ENCODE data around the gene RNF103.
"Not testable (repeated sequence)": the region's sequence is repeated elsewhere in the genome, so short reads cannot be mapped to it uniquely, and the experiment has no call there.

The RNF103 gene

GRCh38 chr2:86623043-86623493 is 597 bp downstream of the RNF103 start:
- peak; percentile 69 for DNase-seq

GRCh38 chr2:86622519-86623042 is 1.1 kb downstream of the RNF103 start:
- peak; percentile 43 for DNase-seq

GRCh38 chr2:86621280-86621943 is 2.3 kb downstream of the RNF103 start:
- peak; percentile 51 for DNase-seq

GRCh38 chr2:86617738-86618137 is 5.9 kb downstream of the RNF103 start:
- DNase-seq, result no peak

- DNase-seq, result no peak
Observed at GRCh38 chr2:86617153-86617552, 6.5 kb downstream of the RNF103 start.

GRCh38 chr2:86616502-86616901 is 7.2 kb downstream of the RNF103 start:
- no peak for DNase-seq

- no peak for DNase-seq
Observed at GRCh38 chr2:86615596-86615995, 8.1 kb downstream of the RNF103 start.

- DNase-seq, result no peak
Observed at GRCh38 chr2:86613515-86613914, 10.2 kb downstream of the RNF103 start.

GRCh38 chr2:86610871-86611270 is 12.8 kb downstream of the RNF103 start:
- no peak for DNase-seq

- no peak for DNase-seq
Observed at GRCh38 chr2:86608832-86609410, 14.7 kb downstream of the RNF103 start.

- DNase-seq, result peak; percentile 90
Observed at GRCh38 chr2:86603905-86604304, 19.8 kb downstream of the RNF103 start.

- DNase-seq, result no peak
Observed at GRCh38 chr2:86598966-86599365, 24.7 kb downstream of the RNF103 start.

GRCh38 chr2:86596118-86596517 is 27.5 kb downstream of the RNF103 start:
- DNase-seq, result no peak

GRCh38 chr2:86593266-86593665 is 30.4 kb downstream of the RNF103 start:
- no peak for DNase-seq

- DNase-seq, result no peak
Observed at GRCh38 chr2:86592547-86593230, 31.0 kb downstream of the RNF103 start.

- DNase-seq, result not testable (repeated sequence)
Observed at GRCh38 chr2:86589701-86590100, 34.0 kb downstream of the RNF103 start.

GRCh38 chr2:86584151-86584913 is 39.3 kb downstream of the RNF103 start:
- DNase-seq, result peak; percentile 73

GRCh38 chr2:86580560-86580959 is 43.1 kb downstream of the RNF103 start:
- DNase-seq, result no peak

GRCh38 chr2:86577817-86578456 is 45.7 kb downstream of the RNF103 start:
- no peak for DNase-seq

GRCh38 chr2:86570059-86570458 is 53.6 kb downstream of the RNF103 start:
- DNase-seq, result no peak

GRCh38 chr2:86566821-86567190 is 56.9 kb downstream of the RNF103 start:
- DNase-seq, result no peak

- no peak for DNase-seq
Observed at GRCh38 chr2:86566158-86566820, 57.4 kb downstream of the RNF103 start.

All from OCI-M1 (cell line).